HEK293T (cell line): ENCODE results near the gene RNF208.

Experiments used
- CTCF ChIA-PET: fragments of 350-600 bp; formaldehyde crosslinking; extraction: SDS; loops from one replicate; lab custom pipeline; 2021; ENCODE audit warnings: antibody characterized with exemption, inconsistent platforms; lab: Yijun Ruan, JAX
- POLR2A ChIA-PET: fragments of 350-600 bp; formaldehyde crosslinking; extraction: SDS; loops from one replicate; lab custom pipeline; 2020; ENCODE audit warnings: antibody characterized with exemption, inconsistent platforms; lab: Yijun Ruan, JAX
- DNase-seq: peaks from one replicate; pipeline ENCODE4 v3.0.0; 2012; ENCODE audit warnings: mixed read lengths; ENCODE audit errors: extremely low spot score
- ARNT ChIP-seq: fragments of 450-650 bp; IDR thresholded peaks from 2 replicates; pipeline ENCODE4 v1.6.1; 2017; ENCODE audit warnings: mild to moderate bottlenecking
- BHLHE40 ChIP-seq: fragments of 450-650 bp; IDR thresholded peaks from 2 replicates; pipeline ENCODE4 v1.6.1; 2016; ENCODE audit warnings: mild to moderate bottlenecking, moderate library complexity, borderline replicate concordance
- CTBP1 ChIP-seq: fragments of 450-650 bp; IDR thresholded peaks from 2 replicates; pipeline ENCODE4 v1.6.1; 2016; ENCODE audit warnings: borderline replicate concordance
- ELF4 ChIP-seq: fragments of 450-650 bp; IDR thresholded peaks from 2 replicates; pipeline ENCODE4 v1.6.1; 2017; ENCODE audit warnings: antibody characterized with exemption
- FOXA1 ChIP-seq: fragments of 450-650 bp; IDR thresholded peaks from 2 replicates; pipeline ENCODE4 v1.6.1; 2016; ENCODE audit warnings: mild to moderate bottlenecking
- FOXK2 ChIP-seq: fragments of 450-650 bp; IDR thresholded peaks from 2 replicates; pipeline ENCODE4 v1.6.1; 2016; ENCODE audit warnings: mild to moderate bottlenecking
- FOXM1 ChIP-seq: fragments of 450-650 bp; IDR thresholded peaks from 2 replicates; pipeline ENCODE4 v1.6.1; 2017; ENCODE audit warnings: mild to moderate bottlenecking, borderline replicate concordance
- HDGF ChIP-seq: fragments of 450-650 bp; IDR thresholded peaks from 2 replicates; pipeline ENCODE4 v1.6.1; 2017; ENCODE audit warnings: antibody characterized with exemption, borderline replicate concordance
- L3MBTL2 ChIP-seq: fragments of 450-650 bp; conservative IDR thresholded peaks from 2 replicates; pipeline ENCODE4 v1.6.1; 2016; ENCODE audit warnings: mild to moderate bottlenecking
- LEF1 ChIP-seq: fragments of 450-650 bp; IDR thresholded peaks from 2 replicates; pipeline ENCODE4 v1.6.1; 2017; ENCODE audit warnings: mild to moderate bottlenecking, borderline replicate concordance
- NFRKB ChIP-seq: fragments of 450-650 bp; IDR thresholded peaks from 2 replicates; pipeline ENCODE4 v1.6.1; 2016; ENCODE audit warnings: mild to moderate bottlenecking, moderate library complexity
- SP1 ChIP-seq: fragments of 450-650 bp; IDR thresholded peaks from 2 replicates; pipeline ENCODE4 v1.6.1; 2017
- SUZ12 ChIP-seq: fragments of 450-650 bp; IDR thresholded peaks from 2 replicates; pipeline ENCODE4 v1.6.1; 2016; ENCODE audit warnings: mild to moderate bottlenecking
- TARDBP ChIP-seq: fragments of 450-650 bp; IDR thresholded peaks from 2 replicates; pipeline ENCODE4 v1.6.1; 2016
- ZNF384 ChIP-seq: fragments of 450-650 bp; IDR thresholded peaks from 2 replicates; pipeline ENCODE4 v1.6.1; 2016
- TF ChIP-seq, protein P1 (sequence below): fragments of 450-650 bp; IDR thresholded peaks from 2 replicates; pipeline ENCODE4 v1.6.1; 2016

Gene RNF208

DNA sequence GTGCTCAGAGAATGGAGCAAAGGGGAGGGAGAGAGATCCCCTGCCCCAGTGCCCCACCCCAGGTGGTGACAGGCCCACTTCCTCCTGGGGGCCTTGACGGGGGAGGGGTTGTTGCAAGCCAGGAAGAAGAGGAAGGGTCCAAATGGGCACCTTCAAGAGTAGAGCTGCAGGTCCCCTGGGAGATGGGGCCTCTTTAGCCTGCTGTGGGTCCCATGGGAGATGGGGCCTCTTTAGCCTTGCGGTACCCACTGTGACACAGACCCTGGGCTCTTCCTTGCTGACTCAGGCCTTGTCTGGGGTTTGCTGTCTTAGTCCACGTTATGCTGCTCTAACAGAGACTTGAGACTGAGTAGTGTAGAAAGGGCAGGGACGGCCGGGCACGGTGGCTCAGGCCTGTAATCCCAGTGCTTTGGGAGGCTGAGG, 45.9 kb upstream of the RNF208 start:
- DNase-seq, result no peak
- ChIA-PET CTCF (no interaction called here), POLR2A (no interaction called here)
- TF ChIP-seq TARDBP (no peak), CTBP1 (no peak), BHLHE40 (no peak), LEF1 (no peak), SP1 (no peak), ELF4 (no peak), FOXM1 (no peak), FOXA1 (no peak), NFRKB (no peak)

DNA sequence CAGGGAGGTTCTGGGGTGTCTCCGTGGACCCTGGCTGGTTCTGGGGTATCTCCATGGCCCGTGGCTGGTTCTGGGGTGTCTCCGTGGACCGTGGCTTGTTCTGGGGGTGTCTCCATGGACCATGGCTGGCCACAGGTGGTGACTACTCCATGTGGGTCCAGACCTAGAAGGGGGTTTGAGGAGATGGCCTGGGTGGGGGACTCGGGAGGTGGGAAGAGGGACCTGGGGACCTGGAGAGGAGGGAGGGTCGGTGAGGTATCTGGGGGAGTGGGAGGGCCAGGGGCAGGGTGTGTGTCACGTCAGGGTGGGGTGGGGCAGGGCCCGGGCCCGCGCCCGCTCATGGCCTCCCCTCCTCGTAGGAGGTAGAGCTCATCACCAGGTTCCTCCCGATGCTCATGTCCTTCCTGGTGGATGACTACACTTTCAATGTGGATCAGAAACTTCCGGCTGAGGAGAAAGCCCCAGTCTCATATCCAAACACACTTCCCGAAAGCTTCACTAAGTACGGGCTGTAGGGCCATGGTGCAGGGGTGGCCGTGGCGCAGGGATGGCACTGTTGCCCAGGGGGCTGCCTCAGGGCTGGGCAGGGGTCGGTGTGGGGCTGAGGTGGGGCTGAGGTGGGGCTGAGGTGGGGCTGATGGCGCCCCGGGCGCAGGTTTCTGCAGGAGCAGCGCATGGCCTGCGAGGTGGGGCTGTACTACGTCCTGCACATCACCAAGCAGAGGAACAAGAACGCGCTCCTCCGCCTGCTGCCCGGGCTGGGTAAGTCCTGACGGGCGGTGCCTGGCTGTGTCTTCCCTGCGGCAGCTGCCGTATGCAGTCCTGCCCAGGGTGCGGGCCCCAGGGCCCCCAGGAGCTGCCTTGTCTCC, 44.8 kb upstream of the RNF208 start:
- no peak for DNase-seq
- ChIA-PET POLR2A (interaction anchor here (0.9 kb wide), 1 partner anchor 26 kb away, joined by 4 read pairs; the partner anchor contains the start of gene TUBB4B), CTCF (no interaction called here)
- TF ChIP-seq BHLHE40 (no peak), ARNT (no peak), TARDBP (no peak), SUZ12 (no peak), HDGF (no peak), FOXA1 (no peak), FOXM1 (no peak), L3MBTL2 (no peak), FOXK2 (no peak), NFRKB (no peak), LEF1 (no peak), CTBP1 (no peak), ZNF384 (no peak)
- TF ChIP-seq, protein P1, sequence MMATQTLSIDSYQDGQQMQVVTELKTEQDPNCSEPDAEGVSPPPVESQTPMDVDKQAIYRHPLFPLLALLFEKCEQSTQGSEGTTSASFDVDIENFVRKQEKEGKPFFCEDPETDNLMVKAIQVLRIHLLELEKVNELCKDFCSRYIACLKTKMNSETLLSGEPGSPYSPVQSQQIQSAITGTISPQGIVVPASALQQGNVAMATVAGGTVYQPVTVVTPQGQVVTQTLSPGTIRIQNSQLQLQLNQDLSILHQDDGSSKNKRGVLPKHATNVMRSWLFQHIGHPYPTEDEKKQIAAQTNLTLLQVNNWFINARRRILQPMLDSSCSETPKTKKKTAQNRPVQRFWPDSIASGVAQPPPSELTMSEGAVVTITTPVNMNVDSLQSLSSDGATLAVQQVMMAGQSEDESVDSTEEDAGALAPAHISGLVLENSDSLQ, result no peak

DNA sequence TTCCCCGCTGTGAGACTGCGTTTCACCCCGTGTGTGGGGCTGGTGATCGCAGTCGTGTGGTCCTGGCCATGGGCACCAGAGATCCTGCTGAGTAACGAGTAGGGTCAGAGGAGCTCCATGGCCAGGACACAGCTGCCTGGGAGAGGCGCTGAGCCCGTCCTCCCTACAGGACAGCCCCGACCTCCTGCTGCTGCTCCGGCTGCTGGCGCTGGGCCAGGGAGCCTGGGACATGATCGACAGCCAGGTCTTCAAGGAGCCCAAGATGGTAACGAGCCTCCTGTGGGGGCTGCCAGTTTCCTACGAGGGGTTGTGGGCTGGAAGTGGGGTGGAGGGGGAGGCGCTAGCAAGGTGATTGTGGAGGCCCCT, 44.1 kb upstream of the RNF208 start:
- no peak for TF ChIP-seq SP1
- TF ChIP-seq CTBP1, result no peak
- no peak for TF ChIP-seq BHLHE40
- TF ChIP-seq L3MBTL2, result no peak
- TF ChIP-seq LEF1, result no peak
- no peak for TF ChIP-seq SUZ12
- TF ChIP-seq FOXM1, result no peak
- TF ChIP-seq HDGF, result no peak
- TF ChIP-seq TARDBP, result no peak
- POLR2A ChIA-PET, result interaction anchor here (0.9 kb wide), 1 partner anchor 25 kb away, joined by 4 read pairs; the partner anchor contains the start of gene TUBB4B
- CTCF ChIA-PET, result no interaction called here
- no peak for DNase-seq

DNA sequence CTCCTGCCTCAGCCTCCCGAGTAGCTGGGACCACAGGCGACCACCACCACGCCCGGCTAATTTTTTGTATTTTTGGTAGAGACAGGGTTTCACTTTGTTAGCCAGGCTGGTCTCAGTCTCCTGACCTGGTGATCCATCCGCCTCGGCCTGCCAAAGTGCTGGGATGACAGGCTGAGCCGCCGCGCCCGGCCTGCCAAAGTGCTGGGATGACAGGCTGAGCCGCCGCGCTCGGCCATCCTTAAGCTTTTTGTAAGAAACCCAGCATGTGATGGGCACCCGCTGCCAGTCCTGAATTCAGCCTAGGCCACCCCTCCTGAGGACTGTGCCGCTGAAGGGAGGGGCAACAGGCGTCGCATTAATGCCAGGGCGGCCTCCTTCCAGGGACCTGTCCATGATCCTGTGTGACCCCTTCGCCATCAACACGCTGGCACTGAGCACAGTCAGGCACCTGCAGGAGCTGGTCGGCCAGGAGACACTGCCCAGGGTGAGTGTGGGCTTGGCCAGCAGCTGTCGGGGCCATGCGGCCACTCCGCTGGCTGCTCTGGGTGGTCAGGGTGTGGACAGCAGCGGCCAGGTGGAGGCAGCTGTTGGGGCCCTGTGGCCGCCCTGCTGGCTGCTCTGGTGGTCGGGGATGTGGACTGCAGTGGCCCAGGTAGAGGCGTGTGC, 43.6 kb upstream of the RNF208 start:
- ChIA-PET CTCF (no interaction called here), POLR2A (interaction anchor here (0.9 kb wide), 1 partner anchor 25 kb away, joined by 4 read pairs; the partner anchor contains the start of gene TUBB4B)
- no peak for TF ChIP-seq BHLHE40
- no peak for TF ChIP-seq CTBP1
- TF ChIP-seq SUZ12, result no peak
- no peak for TF ChIP-seq LEF1
- no peak for TF ChIP-seq NFRKB
- no peak for TF ChIP-seq ZNF384
- TF ChIP-seq, protein P1, result no peak
- TF ChIP-seq FOXA1, result no peak
- TF ChIP-seq SP1, result no peak
- no peak for TF ChIP-seq L3MBTL2
- TF ChIP-seq ELF4, result no peak
- no peak for DNase-seq

DNA sequence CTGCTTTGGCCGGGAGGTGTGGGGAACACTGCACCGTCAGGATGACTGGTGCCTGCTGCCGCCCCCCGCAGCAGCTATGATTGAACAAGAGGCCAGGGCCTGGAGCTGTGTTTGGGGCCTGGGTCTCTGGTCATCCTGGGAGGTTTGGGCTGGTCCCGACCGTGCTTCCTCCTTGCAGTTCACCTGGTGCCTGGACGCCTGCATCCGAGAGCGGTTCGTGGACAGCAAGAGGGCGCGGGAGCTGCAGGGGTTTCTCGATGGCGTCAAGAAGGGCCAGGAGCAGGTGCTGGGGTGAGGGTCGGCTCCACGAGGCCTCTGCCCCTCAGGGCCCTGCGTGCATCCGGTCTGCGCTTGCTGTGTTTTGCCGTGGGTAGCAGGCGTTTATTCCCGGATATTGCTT, 42.0 kb upstream of the RNF208 start:
- no peak for DNase-seq
- ChIA-PET CTCF (no interaction called here), POLR2A (interaction anchor here (0.7 to 1.0 kb wide), 2 partner anchors 19 to 23 kb away, joined by 3 to 4 read pairs; partner anchors contain the start of gene TUBB4B)
- TF ChIP-seq SUZ12 (no peak), NFRKB (no peak), HDGF (no peak), TARDBP (no peak), L3MBTL2 (no peak), CTBP1 (no peak), ARNT (no peak), LEF1 (no peak), FOXM1 (no peak), ZNF384 (no peak), ELF4 (no peak), FOXA1 (no peak), SP1 (no peak), FOXK2 (no peak), BHLHE40 (no peak)
- TF ChIP-seq, protein P1, result no peak

DNA sequence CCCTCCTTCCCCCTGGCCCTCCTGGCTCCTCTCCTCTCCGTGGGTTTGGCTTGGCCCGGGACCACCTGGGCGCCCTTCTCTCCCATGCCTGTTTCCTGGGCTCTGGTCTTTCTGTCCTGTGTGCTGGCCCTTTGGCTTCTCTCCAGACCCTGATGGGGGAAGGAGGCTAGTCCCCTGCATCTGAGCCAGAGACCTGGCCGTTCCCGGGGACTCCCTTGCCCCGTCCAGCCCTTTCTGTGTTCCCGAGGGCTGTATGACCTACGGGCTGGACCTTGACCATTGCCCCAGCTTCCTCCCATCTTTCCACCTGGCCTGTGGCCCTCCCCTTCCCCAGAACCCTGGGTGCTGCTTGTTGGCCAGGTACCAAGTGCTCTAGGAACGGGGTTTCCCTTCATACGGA, 41.5 kb upstream of the RNF208 start:
- ChIA-PET POLR2A (no interaction called here), CTCF (interaction anchor here (1.0 kb wide), 1 partner anchor 25 kb away, joined by 3 read pairs; no protein-coding TSS in a partner anchor)
- TF ChIP-seq FOXM1 (no peak), FOXK2 (no peak), CTBP1 (no peak), L3MBTL2 (no peak), SUZ12 (no peak), ELF4 (no peak), ZNF384 (no peak), LEF1 (no peak), SP1 (no peak), HDGF (no peak), ARNT (no peak), FOXA1 (no peak)
- no peak for DNase-seq
